NCI-H2227 (cell line): ENCODE measurements around the gene TRIM13.
A peak's percentile ranks its signal among the peaks of the same experiment; 100 is the strongest.

Experiments used
- DNase-seq: peaks from one replicate; lab custom pipeline; 2025; ENCODE audit not compliant: unreplicated experiment; lab: John Stamatoyannopoulos, UW

The TRIM13 gene

DNA sequence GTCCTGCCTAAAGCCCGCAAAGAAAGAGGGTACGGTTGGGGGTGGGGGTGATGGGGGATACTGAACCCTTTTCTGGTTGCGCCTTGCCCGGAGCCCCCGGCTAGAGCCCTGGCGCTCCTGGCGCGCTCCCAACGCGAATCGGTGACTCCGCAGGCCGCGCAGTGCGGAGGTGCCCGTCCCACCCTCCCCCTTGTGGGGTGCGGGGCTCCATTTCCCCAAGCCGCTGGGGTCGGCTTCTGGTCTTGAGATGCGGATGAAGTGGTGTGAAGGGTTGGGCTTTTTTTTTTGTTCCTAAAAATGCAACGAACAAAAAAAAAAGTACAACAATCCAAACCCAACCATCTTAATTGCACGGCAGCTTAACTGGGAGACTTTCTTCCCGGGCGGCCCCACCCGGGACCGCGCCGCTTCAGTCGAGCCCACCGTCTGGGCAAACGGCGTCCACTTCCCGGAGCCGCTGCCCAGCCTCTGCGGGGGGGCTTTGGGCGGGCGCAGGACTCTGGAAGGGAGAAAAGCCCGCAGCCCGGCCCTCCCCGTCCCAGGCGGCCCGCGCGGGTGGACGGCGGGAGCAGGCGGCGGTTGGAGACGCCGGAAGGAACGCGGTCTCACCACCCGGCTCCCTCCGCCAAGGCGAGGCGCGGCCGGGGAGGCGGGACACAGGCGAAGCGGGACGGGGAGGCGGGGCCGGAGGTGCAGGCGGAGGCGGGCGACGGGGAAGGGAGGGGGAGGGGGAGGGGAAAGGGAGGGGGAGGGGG, 504 bp upstream of the TRIM13 start:
- peak; percentile 95 for DNase-seq

GRCh38 chr13:49997955-49998354, 1.1 kb downstream of the TRIM13 start:
- DNase-seq, result no peak

GRCh38 chr13:49998714-49999624, 2.1 kb downstream of the TRIM13 start:
- no peak for DNase-seq

- DNase-seq, result no peak
These were observed 4.4 kb downstream of the TRIM13 start for GRCh38 chr13:50001287-50001686.

GRCh38 chr13:50006426-50007135, 9.7 kb downstream of the TRIM13 start:
- DNase-seq, result no peak

- no peak for DNase-seq
These were observed 14.6 kb downstream of the TRIM13 start for GRCh38 chr13:50011461-50011860.

- no peak for DNase-seq
These were observed 15.7 kb downstream of the TRIM13 start for GRCh38 chr13:50012396-50013169.

GRCh38 chr13:50014386-50014785, 17.5 kb downstream of the TRIM13 start:
- DNase-seq, result no peak

- no peak for DNase-seq
These were observed 18.4 kb downstream of the TRIM13 start, which contains the start of gene KCNRG for GRCh38 chr13:50015258-50015657. Gene KCNRG, plus strand, starts transcription at chr13:50015444. Its CDS starts 50 bp downstream, at chr13:50015494.

GRCh38 chr13:50015750-50016149, 18.9 kb downstream of the TRIM13 start:
- no peak for DNase-seq

DNA sequence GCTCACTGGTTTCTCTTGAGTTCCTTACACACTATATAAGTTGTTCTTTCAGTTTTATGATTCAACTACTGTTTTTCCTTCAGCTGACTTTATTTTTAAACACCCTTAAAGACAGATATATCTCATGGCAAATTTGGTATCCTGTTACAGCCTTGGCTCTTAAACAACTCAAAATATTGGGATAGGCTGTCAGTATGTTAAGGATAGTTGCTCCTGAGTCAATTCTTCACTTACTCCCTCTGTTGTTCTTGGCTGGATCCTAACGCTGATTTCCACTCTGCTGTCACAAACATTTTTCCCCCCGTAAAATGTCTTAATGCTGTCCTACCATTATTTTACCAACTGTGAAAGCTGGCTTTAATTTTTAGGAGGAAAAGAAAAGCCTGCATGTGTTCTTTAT, 19.6 kb downstream of the TRIM13 start:
- no peak for DNase-seq

GRCh38 chr13:50017819-50018218, 21.0 kb downstream of the TRIM13 start:
- no peak for DNase-seq

DNA sequence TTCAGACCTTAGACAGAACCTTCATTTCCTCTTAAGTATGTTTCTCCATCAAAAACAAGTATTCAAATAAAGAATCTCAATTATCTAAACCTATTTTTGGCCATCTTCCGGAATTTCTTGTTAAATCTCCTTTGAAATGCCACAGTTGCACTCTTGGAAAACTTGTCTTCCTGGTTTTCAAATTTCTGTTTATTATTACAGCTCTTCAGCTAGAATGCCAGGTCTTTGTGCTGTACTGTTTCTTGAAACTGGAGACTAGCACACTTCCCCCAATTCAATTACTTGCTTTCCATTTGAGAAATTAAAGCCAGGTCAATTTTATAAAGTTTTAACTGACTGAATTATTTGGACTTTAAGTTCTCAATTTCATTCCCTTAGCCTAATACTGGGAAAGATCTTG, 28.6 kb downstream of the TRIM13 start:
- no peak for DNase-seq

- DNase-seq, result no peak
These were observed 30.1 kb downstream of the TRIM13 start for GRCh38 chr13:50026788-50027473.

GRCh38 chr13:50030315-50030714, 33.5 kb downstream of the TRIM13 start:
- DNase-seq, result no peak

- no peak for DNase-seq
These were observed 36.9 kb downstream of the TRIM13 start for GRCh38 chr13:50033725-50034124.

- no peak for DNase-seq
These were observed 40.9 kb downstream of the TRIM13 start for GRCh38 chr13:50037788-50038187.

DNA sequence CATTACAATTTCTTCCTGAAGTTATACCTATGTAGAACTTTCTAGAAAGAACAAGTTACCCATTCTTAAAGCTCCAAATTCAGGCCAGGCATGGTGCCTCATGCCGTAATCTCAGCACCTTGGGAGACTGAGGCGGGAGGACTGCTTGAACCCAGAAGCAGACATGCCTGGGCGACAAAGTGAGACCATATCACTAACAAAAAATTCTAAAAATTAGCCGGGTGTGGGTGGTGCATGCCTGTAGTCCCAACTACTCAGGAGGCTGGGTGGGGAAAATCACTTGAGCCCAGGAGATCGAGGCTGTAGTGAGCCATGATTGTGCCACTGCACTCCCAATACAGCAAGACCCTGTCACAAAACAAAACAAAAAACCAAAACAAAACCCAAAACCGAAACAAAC, 41.4 kb downstream of the TRIM13 start:
- no peak for DNase-seq

- DNase-seq, result no peak
These were observed 55.6 kb downstream of the TRIM13 start for GRCh38 chr13:50052478-50052877.

- DNase-seq, result no peak
These were observed 57.0 kb downstream of the TRIM13 start for GRCh38 chr13:50053844-50054243.
